Stimulated activated CD4-positive, alpha-beta T cell treated with anti-CD3 and anti-CD28 coated beads, Interleukin-2, amount 100 ng/mL, for 4 hours (primary cell): ENCODE measurements around the gene PDZD4.

Experiments used
- DNase-seq: peaks from one replicate; pipeline ENCODE4 v3.0.0-alpha.2; 2020; ENCODE audit warnings: low read depth

PDZD4 gene

GRCh38 chrX:153805436-153805835, 24.9 kb downstream of the PDZD4 start:
- DNase-seq: no peak

GRCh38 chrX:153804621-153805020, 25.7 kb downstream of the PDZD4 start:
- no peak for DNase-seq

- DNase-seq: no peak
These were observed 26.2 kb downstream of the PDZD4 start for GRCh38 chrX:153804100-153804595.

GRCh38 chrX:153803211-153804099, 26.9 kb downstream of the PDZD4 start:
- DNase-seq: no peak

GRCh38 chrX:153802513-153803045, 27.8 kb downstream of the PDZD4 start:
- no peak for DNase-seq

GRCh38 chrX:153801669-153802068, 28.7 kb downstream of the PDZD4 start:
- DNase-seq: no peak

GRCh38 chrX:153800746-153801145, 29.6 kb downstream of the PDZD4 start:
- DNase-seq: no peak

GRCh38 chrX:153800177-153800722, 30.1 kb downstream of the PDZD4 start:
- DNase-seq: no peak

- no peak for DNase-seq
These were observed 31.0 kb downstream of the PDZD4 start for GRCh38 chrX:153799326-153799725.

GRCh38 chrX:153797415-153798015, 32.8 kb downstream of the PDZD4 start:
- DNase-seq: no peak

- DNase-seq: no peak
These were observed 35.2 kb downstream of the PDZD4 start for GRCh38 chrX:153794897-153795816.

GRCh38 chrX:153794018-153794896, 36.1 kb downstream of the PDZD4 start, which contains the start of the genes IDH3G and SSR4:
Gene IDH3G, minus strand, starts transcription at chrX:153794375. Its CDS starts 49 bp downstream, at chrX:153794326.
Gene SSR4, plus strand, starts transcription at chrX:153794668. Its CDS starts 20 bp downstream, at chrX:153794688.
- DNase-seq: peak; percentile 88

- DNase-seq: no peak
These were observed 37.1 kb downstream of the PDZD4 start for GRCh38 chrX:153793291-153793690.

- DNase-seq: no peak
These were observed 38.0 kb downstream of the PDZD4 start for GRCh38 chrX:153792368-153792767.

- no peak for DNase-seq
These were observed 39.1 kb downstream of the PDZD4 start for GRCh38 chrX:153791104-153791852.

GRCh38 chrX:153789654-153790053, 40.7 kb downstream of the PDZD4 start:
- no peak for DNase-seq

- no peak for DNase-seq
These were observed 43.7 kb downstream of the PDZD4 start for GRCh38 chrX:153786669-153787068.

GRCh38 chrX:153784325-153784967, 45.9 kb downstream of the PDZD4 start:
- no peak for DNase-seq

GRCh38 chrX:153783378-153784013, 46.8 kb downstream of the PDZD4 start:
- no peak for DNase-seq
